ENCODE data around the gene PGD.
"Not testable (repeated sequence)": the region's sequence is repeated elsewhere in the genome, so short reads cannot be mapped to it uniquely, and the experiment has no call there.

Gene PGD

GRCh38 chr1:10438677-10439163 lies 39.9 kb downstream of the PGD start:
- no peak for DNase-seq

DNA sequence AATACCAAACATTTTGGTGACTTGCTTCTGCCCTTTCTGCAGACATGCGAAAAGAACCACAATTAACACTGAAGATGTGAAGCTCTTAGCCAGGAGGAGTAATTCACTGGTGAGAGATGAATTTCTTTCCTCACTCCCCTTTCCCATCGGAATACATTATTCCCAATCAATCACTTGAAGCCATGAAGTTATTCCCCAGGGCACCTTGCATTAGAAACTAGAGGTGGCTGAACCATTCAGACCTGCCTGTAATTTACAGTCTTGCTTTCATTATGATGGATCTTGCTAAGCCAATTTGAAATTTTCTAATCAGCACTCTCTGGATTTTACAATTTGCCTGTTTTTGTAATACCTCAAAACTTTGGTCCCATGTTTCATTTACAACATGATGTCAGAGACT lies 41.4 kb downstream of the PGD start:
- no peak for DNase-seq

- DNase-seq: no peak
Observed at GRCh38 chr1:10440794-10441193, 41.9 kb downstream of the PGD start.

GRCh38 chr1:10444248-10444647 lies 45.4 kb downstream of the PGD start:
- no peak for DNase-seq

DNA sequence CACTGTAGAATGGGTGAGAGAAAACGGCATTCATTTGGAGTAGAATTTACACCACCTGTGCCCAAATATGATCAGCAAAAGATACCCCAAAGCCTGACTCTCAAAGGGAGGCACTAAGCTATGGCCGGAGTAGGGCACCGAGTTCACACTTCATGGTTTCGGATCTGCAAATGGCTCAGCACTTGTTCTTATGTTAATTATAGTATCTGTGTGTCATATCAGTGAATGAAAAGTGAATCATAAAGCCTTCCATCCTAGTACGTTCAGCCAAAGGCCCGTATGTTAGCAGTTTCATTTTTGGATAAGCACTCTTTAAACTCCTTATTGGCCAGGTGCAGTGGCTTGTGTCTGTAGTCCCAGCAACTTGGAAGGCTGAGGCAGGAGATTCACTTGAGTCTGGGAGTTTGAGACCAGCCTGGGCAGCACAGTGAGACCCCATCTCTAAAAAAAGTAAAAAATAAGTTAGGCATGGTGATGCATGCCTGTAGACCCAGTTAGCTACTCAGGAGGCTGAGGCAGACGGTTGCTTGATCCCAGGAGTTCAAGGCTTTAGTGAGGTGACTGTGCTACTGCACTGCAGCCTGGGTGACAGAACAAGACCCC lies 46.0 kb downstream of the PGD start:
- no peak for DNase-seq

DNA sequence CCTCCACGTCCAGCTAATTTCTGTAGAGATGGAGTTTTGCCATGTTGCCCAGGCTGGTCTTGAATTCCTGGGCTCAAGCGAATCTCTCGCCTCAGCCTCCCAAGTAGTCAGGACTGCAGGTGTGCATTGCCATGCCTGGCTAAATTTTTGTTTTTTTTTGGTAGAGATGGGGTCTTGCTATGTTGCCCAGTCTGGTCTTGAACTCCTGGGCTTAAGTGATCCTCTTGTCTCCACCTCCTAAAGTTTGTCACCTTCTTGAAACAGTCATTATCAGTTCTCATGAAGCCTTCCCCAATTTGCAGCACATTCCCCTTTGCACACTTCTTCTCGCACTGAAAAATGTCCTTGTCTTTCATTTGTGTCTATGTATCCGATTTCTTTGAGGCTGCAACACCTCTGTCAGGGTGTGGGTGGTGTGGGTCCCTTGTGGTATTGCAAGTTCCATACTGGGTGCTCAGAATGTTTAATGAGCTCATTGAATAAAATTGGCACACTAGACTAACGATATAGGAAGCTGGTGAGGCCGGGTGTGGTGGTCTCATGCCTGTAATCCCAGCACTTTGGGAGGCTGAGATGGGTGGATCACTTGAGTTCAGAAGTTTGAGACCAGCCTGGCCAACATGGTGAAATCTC lies 48.0 kb downstream of the PGD start:
- DNase-seq: no peak

DNA sequence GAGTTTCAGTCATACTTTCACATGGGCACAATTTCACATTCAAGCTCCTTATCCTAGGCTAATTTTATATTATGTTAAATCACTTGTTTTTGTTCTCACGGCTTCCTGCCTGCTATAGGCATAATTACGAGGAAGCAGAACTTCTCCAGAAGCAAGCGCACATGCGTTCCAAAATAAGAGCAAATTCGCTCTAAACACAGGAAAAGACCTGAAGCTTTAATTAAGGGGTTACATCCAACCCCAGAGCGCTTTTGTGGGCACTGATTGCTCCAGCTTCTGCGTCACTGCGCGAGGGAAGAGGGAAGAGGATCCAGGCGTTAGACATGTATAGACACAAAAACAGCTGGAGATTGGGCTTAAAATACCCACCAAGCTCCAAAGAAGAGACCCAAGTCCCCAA lies 50.9 kb downstream of the PGD start, which contains the start of gene CORT:
CORT (plus strand) TSS at position 281 of the 400 bp plus-strand sequence. CDS start 193 bp downstream, outside the sequence.
- DNase-seq: no peak

DNA sequence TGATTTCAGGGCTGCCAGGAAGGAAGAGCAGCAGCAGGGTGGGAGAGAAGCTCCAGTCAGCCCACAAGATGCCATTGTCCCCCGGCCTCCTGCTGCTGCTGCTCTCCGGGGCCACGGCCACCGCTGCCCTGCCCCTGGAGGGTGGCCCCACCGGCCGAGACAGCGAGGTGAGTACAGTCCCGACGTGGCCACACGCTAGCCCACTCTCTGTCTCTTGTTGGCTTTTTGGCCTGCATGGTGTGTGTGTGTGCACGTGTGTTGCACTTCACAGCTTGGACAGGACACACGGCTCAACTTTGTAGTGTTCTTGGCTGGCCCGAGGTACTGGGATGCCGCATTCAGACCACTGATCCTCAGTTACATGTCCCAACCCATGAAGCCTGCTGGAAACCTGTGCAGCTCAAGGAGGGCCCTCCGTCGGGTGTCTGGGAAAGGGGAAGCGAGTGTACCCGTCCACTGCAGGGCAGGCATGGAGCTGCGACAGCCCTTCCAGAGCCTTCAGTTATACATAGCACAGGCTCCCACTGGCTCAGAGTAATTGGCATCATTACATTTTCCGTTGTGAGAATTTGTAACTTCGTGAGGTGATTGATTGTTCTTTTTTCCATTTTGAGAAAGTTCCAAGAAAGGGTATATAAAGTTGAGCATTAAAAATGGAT lies 51.4 kb downstream of the PGD start:
- no peak for DNase-seq

- no peak for DNase-seq
Observed at GRCh38 chr1:10450836-10451235, 52.0 kb downstream of the PGD start.

DNA sequence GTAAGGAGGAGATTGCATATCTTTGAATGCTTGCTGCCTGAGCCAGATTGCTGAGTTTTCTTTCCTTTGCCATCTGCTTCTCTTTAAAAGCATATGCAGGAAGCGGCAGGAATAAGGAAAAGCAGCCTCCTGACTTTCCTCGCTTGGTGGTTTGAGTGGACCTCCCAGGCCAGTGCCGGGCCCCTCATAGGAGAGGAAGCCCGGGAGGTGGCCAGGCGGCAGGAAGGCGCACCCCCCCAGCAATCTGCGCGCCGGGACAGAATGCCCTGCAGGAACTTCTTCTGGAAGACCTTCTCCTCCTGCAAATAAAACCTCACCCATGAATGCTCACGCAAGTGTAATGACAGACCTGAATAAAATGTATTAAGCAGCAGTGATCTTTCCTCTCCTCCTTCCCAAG lies 52.4 kb downstream of the PGD start:
- no peak for DNase-seq

- no peak for DNase-seq
Observed at GRCh38 chr1:10456048-10456447, 57.2 kb downstream of the PGD start.

- no peak for DNase-seq
Observed at GRCh38 chr1:10456661-10457060, 57.8 kb downstream of the PGD start.

- DNase-seq: not testable (repeated sequence)
Observed at GRCh38 chr1:10457462-10457861, 58.6 kb downstream of the PGD start.

GRCh38 chr1:10457875-10458274 lies 59.0 kb downstream of the PGD start:
- DNase-seq: no peak

DNA sequence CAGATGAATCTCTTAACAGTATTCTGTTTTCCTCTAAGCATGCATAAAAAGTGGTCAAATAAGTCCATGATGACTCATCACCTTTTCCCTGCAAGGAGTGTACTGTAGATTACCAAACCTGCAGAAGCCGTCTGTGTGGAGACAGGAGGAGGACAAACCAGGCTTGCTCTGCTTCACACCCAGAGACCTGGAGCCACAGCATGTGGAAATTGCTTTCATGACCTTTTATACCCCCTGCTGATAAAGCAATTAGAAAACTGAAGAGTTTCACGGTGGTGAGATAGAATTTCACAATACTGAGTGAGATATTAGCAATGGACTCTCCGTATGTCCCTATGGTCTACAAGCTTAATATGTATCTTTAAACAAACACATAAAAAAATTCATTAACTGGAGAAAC lies 60.3 kb downstream of the PGD start:
- no peak for DNase-seq

- no peak for DNase-seq
Observed at GRCh38 chr1:10467078-10467477, 68.2 kb downstream of the PGD start.

DNA sequence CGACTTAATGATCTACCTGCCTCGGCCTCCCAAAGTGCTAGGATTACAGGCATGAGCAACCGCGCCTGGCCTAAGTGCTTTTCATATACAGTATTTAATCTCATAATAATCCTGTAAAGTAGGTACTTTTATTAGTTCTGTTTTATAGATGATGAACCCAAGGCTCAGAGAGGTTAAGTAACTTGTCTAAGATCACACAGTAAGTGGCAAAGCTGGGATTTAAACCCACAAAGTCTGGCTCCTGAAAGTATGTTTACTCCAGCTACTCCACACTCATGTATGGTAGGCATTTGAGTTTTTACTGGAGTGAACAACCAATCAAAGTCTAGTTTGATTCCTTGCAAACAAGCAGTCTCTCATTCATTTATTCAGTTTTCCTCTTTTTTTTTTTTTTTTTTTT lies 71.2 kb downstream of the PGD start:
- no peak for DNase-seq

Measured in T-helper 9 cell (primary cell).